HepG2 (cell line): Measurements from ENCODE around the gene TBC1D1. TPM values are rescaled to one million over a fixed set of nuclear protein-coding genes. Genes with fewer than 3 reads are reported as not detected.

ENCODE experiments used
- ATAC-seq: fragments of 200-7000 bp; cut with Tn5 transposase; 3 replicates; pipeline ENCODE4 v1.9.1; 2020; ENCODE audit warnings: mild to moderate bottlenecking, moderate library complexity
- BruUV-seq: library from RNA; stranded (reverse); fragments of 400-500 nt; replicated peaks from 2 replicates; lab custom pipeline; 2021; lab: Mats Ljungman, UMichigan
- CTCF ChIA-PET: fragments of 300-600 bp; formaldehyde crosslinking; extraction: SDS; loops from one replicate; lab custom pipeline; 2021; ENCODE audit warnings: low total read pairs, inconsistent platforms, low intra/inter-chr PET ratio; lab: Yijun Ruan, JAX
- POLR2A ChIA-PET: fragments of 350-600 bp; sonication (Branson Sonifier 250); formaldehyde crosslinking; loops from one replicate; lab custom pipeline; 2020; ENCODE audit warnings: antibody characterized with exemption, inconsistent platforms; lab: Yijun Ruan, JAX
- DNase-seq: peaks from one replicate; pipeline ENCODE4 v3.0.0-alpha.2; 2015; ENCODE audit warnings: low spot score
- FAIRE-seq: peaks from 3 replicates; lab custom pipeline; 2011; peaks lifted over from hg19 to GRCh38; lab: Jason Lieb, UNC
- H2AFZ ChIP-seq: one replicate; pipeline ENCODE4 v1.6.1; 2011; ENCODE audit warnings: low read length, inconsistent platforms
- H3K27ac ChIP-seq: fragments of 300-600 bp; 3 replicates; pipeline ENCODE4 v1.8.0; 2011; ENCODE audit warnings: mixed run types, mild to moderate bottlenecking, mixed read lengths, low read length, inconsistent platforms; ENCODE audit not compliant: insufficient read depth; ENCODE audit errors: extremely low read length
- H3K27me3 ChIP-seq, 2 experiments: fragments of 200-600 bp in 1 of 2; 2 replicates in 1 of 2; 3 replicates in 1 of 2; pipeline versions ENCODE4 v1.6.0 to v1.8.0; 2011; ENCODE audit warnings: low read length in 2 of 2, mild to moderate bottlenecking in 2 of 2, moderate library complexity in 2 of 2, inconsistent platforms in 1 of 2; ENCODE audit not compliant: insufficient read depth in 2 of 2, control insufficient read depth in 1 of 2
- H3K36me3 ChIP-seq, 2 experiments: fragments of 200-600 bp in 1 of 2; replicated peaks in 1 of 2; 2 replicates in 1 of 2; 3 replicates in 1 of 2; pipeline versions ENCODE4 v1.5.1 to v1.8.0; 2011; ENCODE audit warnings: low read length in 2 of 2, inconsistent platforms in 1 of 2; ENCODE audit not compliant: insufficient read depth in 2 of 2, control insufficient read depth in 1 of 2
- H3K4me1 ChIP-seq: 2 replicates; pipeline ENCODE4 v1.5.1; 2012; ENCODE audit warnings: low read length, inconsistent platforms; ENCODE audit not compliant: insufficient read depth
- H3K4me2 ChIP-seq: 2 replicates; pipeline ENCODE4 v1.6.0; 2011; ENCODE audit warnings: low read depth, low read length, inconsistent platforms
- H3K4me3 ChIP-seq, 3 experiments: fragments of 200-600 bp in 1 of 3; sonication (generic), shearing (Covaris generic) in 1 of 3; replicated peaks in 1 of 3; 2 replicates each; pipeline ENCODE4 v1.5.1; 2011 to 2016; ENCODE audit warnings: low read length in 3 of 3, inconsistent platforms in 2 of 3, low read depth in 2 of 3, mild to moderate bottlenecking in 2 of 3, control low read depth in 1 of 3, mixed read lengths in 1 of 3; ENCODE audit not compliant: insufficient read depth in 1 of 3
- H3K79me2 ChIP-seq: one replicate; pipeline ENCODE4 v1.6.1; 2011; ENCODE audit warnings: low read length, inconsistent platforms; ENCODE audit not compliant: insufficient read depth
- H3K9ac ChIP-seq: 2 replicates; pipeline ENCODE4 v1.6.0; 2011; ENCODE audit warnings: mild to moderate bottlenecking, low read depth, low read length, inconsistent platforms; ENCODE audit not compliant: insufficient read depth
- H3K9me3 ChIP-seq: 2 replicates; pipeline ENCODE4 v1.5.1; 2012; ENCODE audit warnings: mild to moderate bottlenecking, low read length
- H4K20me1 ChIP-seq: 2 replicates; pipeline ENCODE4 v1.6.0; 2011; ENCODE audit warnings: inconsistent platforms, mild to moderate bottlenecking, low read length, moderate library complexity; ENCODE audit not compliant: insufficient read depth
- CHD2 ChIP-seq: IDR thresholded peaks from 2 replicates; pipeline ENCODE4 v1.6.1; 2011; ENCODE audit warnings: low read depth, low read length, improper control_type of control experiment
- EED ChIP-seq: sonication (generic); formaldehyde crosslinking; IDR thresholded peaks from 2 replicates; pipeline ENCODE4 v1.5.0; 2020; ENCODE audit warnings: mild to moderate bottlenecking, missing genetic modification reagents
- GATA4 ChIP-seq: sonication (generic); IDR thresholded peaks from 2 replicates; pipeline ENCODE4 v1.6.1; 2016; ENCODE audit warnings: antibody characterized with exemption, low read depth, borderline replicate concordance
- GLI4 ChIP-seq: sonication (generic); formaldehyde crosslinking; IDR thresholded peaks from 2 replicates; pipeline ENCODE4 v1.5.1; 2020; ENCODE audit warnings: missing genetic modification reagents, mild to moderate bottlenecking, moderate library complexity, borderline replicate concordance
- HNF4A ChIP-seq: sonication (generic); formaldehyde crosslinking; IDR thresholded peaks from 2 replicates; pipeline ENCODE4 v1.4.0; 2020; ENCODE audit warnings: missing genetic modification reagents
- JUND ChIP-seq: sonication (generic); formaldehyde crosslinking; IDR thresholded peaks from 2 replicates; pipeline ENCODE4 v1.8.0; 2022; ENCODE audit warnings: mild to moderate bottlenecking, missing genetic modification reagents
- MAFG ChIP-seq: sonication (generic); formaldehyde crosslinking; IDR thresholded peaks from 2 replicates; pipeline ENCODE4 v1.5.1; 2020; ENCODE audit warnings: mild to moderate bottlenecking, missing genetic modification reagents
- NFYB ChIP-seq: sonication (generic); formaldehyde crosslinking; IDR thresholded peaks from 2 replicates; pipeline ENCODE4 v1.4.0; 2020; ENCODE audit warnings: missing genetic modification reagents
- RFXAP ChIP-seq: sonication (generic); formaldehyde crosslinking; IDR thresholded peaks from 2 replicates; pipeline ENCODE4 v1.4.0; 2020; ENCODE audit warnings: missing genetic modification reagents, borderline replicate concordance
- SNAI1 ChIP-seq: sonication (generic); formaldehyde crosslinking; IDR thresholded peaks from 2 replicates; pipeline ENCODE4 v1.5.0; 2020; ENCODE audit warnings: mild to moderate bottlenecking, missing genetic modification reagents, borderline replicate concordance
- ZC3H13 ChIP-seq: sonication (generic); formaldehyde crosslinking; IDR thresholded peaks from 2 replicates; pipeline ENCODE4 v1.8.1; 2023; ENCODE audit warnings: mild to moderate bottlenecking, missing genetic modification reagents, moderate library complexity
- ZFP82 ChIP-seq: sonication (generic); formaldehyde crosslinking; IDR thresholded peaks from 2 replicates; pipeline ENCODE4 v1.5.1; 2020; ENCODE audit warnings: mild to moderate bottlenecking, missing genetic modification reagents, borderline replicate concordance
- ZNF432 ChIP-seq: sonication (generic); formaldehyde crosslinking; IDR thresholded peaks from 2 replicates; pipeline ENCODE4 v1.5.0; 2020; ENCODE audit warnings: missing genetic modification reagents, mild to moderate bottlenecking, borderline replicate concordance
- ZNF557 ChIP-seq: sonication (generic); formaldehyde crosslinking; IDR thresholded peaks from 2 replicates; pipeline ENCODE4 v1.4.0; 2020; ENCODE audit warnings: missing genetic modification reagents
- ZNF724P ChIP-seq: sonication (generic); formaldehyde crosslinking; IDR thresholded peaks from 2 replicates; pipeline ENCODE4 v1.8.0; 2022; ENCODE audit warnings: missing genetic modification reagents, borderline replicate concordance
- ZNF790 ChIP-seq: sonication (generic); formaldehyde crosslinking; IDR thresholded peaks from 2 replicates; pipeline ENCODE4 v1.8.0; 2022; ENCODE audit warnings: missing genetic modification reagents, mild to moderate bottlenecking, borderline replicate concordance
- WGBS: methylation state at CpG from one replicate; pipeline ENCODE4 v1.1.6; 2017; ENCODE audit warnings: low lambda C conversion rate; 5-methylcytosine and 5-hydroxymethylcytosine counted together
- in situ Hi-C: cut with HindIII; loops from 2 replicates; pipeline ENCODE4 v1.10.0; 2017; ENCODE audit warnings: low pct_unique_long_range_greater_than_20kb; ENCODE audit not compliant: extremely low pct_ligation_motif_present
- intact Hi-C: fragments of 100-400 bp; cut with micrococcal nuclease; formaldehyde crosslinking; loops from one replicate; pipeline ENCODE4 v1.10.0; 2022; ENCODE audit not compliant: unreplicated experiment
- polyA plus RNA-seq, 8 experiments: library from polyadenylated mRNA; depleted of rRNA in 3 of 8; stranded (reverse) in 7 of 8; unstranded in 1 of 8; fragments of >200 nt; fragmentation: Illumina TruSeq in 4 of 8; extraction: Trizol in 4 of 8; gene quantifications; 2 replicates each; pipeline versions ENCODE4 v1.2.1 to v1.2.3, GENCODE V29; 2011 to 2016; ENCODE audit warnings: low read depth in 4 of 8, missing spikeins in 1 of 8, mixed read lengths in 1 of 8; ENCODE audit not compliant: insufficient read depth in 1 of 8
- total RNA-seq, 5 experiments: library from RNA; depleted of rRNA; stranded (reverse); fragments of >200 nt; fragmentation: Illumina TruSeq; extraction: Trizol; gene quantifications; 2 replicates each; pipeline ENCODE4 v1.2.3, GENCODE V29; 2016; ENCODE audit warnings: low read depth in 1 of 5
- TF ChIP-seq, protein P1 (sequence below): sonication (generic); formaldehyde crosslinking; IDR thresholded peaks from 2 replicates; pipeline ENCODE4 v1.4.0; 2020; ENCODE audit warnings: mild to moderate bottlenecking, low read depth, missing genetic modification reagents
- TF ChIP-seq, protein P2 (sequence below): sonication (generic); formaldehyde crosslinking; IDR thresholded peaks from 2 replicates; pipeline ENCODE4 v1.4.0; 2020; ENCODE audit warnings: missing genetic modification reagents, mild to moderate bottlenecking, borderline replicate concordance

Gene TBC1D1
- total and polyA plus RNA-seq, 2 of the 13 experiments (the other 11 are each of a cell fraction or from before 2014, with no cell fraction given) = 37.3 to 62.8 TPM

DNA sequence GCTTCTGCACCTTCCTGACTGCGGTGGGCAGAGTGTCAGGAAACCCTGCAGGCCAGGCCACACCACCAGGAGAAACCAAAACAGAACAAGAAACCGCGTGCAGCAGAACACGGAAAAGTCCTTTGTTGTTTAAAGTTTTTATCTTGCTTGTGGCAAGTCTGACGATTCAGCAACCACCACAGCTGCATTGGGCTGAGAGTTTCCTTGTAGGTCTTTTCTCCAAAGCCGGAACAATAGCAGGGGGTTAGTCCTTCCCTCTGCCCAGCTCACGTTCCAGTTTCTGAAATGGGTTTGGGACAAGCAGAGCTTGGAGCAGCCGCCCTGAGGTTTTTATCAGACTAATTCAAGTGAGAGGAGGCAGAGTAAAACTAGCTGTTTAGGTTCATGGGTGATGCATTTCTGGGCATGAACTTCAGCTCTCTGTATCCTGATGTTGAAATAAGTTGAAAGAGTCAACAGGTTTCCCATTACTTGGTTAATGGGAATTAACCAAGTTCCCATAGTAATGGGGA lies 286.2 kb downstream of the TBC1D1 start:
- Histone ChIP-seq H3K36me3 (no peaks in the 10 kb centered on the region), H2AFZ (no peak overlapping the region), H3K4me2 (no peak overlapping the region), H3K9me3 (no peaks in the 10 kb centered on the region), H3K79me2 (no peaks in the 10 kb centered on the region), H3K9ac (no peak overlapping the region), H4K20me1 (no peaks in the 10 kb centered on the region), H3K27me3 (no peaks in the 10 kb centered on the region), H3K4me1 (peaks cover 49% of the 10 kb centered on the region), H3K4me3 (no peak overlapping the region), H3K27ac (no peak overlapping the region)
- ChIA-PET POLR2A (interaction anchor here (1.0 kb wide), 1 partner anchor 44 kb away, joined by 3 read pairs; no protein-coding TSS in a partner anchor), CTCF (no interaction called here)
- intact Hi-C loops = loop anchor here (5.0 kb wide), 1 partner anchor 45 kb away; no protein-coding TSS in a partner anchor
- TF ChIP-seq, protein P1, sequence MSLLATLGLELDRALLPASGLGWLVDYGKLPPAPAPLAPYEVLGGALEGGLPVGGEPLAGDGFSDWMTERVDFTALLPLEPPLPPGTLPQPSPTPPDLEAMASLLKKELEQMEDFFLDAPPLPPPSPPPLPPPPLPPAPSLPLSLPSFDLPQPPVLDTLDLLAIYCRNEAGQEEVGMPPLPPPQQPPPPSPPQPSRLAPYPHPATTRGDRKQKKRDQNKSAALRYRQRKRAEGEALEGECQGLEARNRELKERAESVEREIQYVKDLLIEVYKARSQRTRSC (CRISPR knock-in tag) = no peak
- TF ChIP-seq GLI4 (CRISPR knock-in tag) = no peak
- no peak for TF ChIP-seq ZC3H13 (CRISPR knock-in tag)
- TF ChIP-seq SNAI1 (CRISPR knock-in tag) = no peak
- TF ChIP-seq ZFP82 (CRISPR knock-in tag) = no peak
- TF ChIP-seq, protein P2, sequence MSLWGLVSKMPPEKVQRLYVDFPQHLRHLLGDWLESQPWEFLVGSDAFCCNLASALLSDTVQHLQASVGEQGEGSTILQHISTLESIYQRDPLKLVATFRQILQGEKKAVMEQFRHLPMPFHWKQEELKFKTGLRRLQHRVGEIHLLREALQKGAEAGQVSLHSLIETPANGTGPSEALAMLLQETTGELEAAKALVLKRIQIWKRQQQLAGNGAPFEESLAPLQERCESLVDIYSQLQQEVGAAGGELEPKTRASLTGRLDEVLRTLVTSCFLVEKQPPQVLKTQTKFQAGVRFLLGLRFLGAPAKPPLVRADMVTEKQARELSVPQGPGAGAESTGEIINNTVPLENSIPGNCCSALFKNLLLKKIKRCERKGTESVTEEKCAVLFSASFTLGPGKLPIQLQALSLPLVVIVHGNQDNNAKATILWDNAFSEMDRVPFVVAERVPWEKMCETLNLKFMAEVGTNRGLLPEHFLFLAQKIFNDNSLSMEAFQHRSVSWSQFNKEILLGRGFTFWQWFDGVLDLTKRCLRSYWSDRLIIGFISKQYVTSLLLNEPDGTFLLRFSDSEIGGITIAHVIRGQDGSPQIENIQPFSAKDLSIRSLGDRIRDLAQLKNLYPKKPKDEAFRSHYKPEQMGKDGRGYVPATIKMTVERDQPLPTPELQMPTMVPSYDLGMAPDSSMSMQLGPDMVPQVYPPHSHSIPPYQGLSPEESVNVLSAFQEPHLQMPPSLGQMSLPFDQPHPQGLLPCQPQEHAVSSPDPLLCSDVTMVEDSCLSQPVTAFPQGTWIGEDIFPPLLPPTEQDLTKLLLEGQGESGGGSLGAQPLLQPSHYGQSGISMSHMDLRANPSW (CRISPR knock-in tag) = no peak
- no peak for TF ChIP-seq ZNF432 (CRISPR knock-in tag)
- no peak for TF ChIP-seq HNF4A (CRISPR knock-in tag)
- no peak for TF ChIP-seq ZNF790
- TF ChIP-seq ZNF724P (CRISPR knock-in tag) = no peak
- TF ChIP-seq MAFG = no peak
- TF ChIP-seq GATA4 = no peak
- TF ChIP-seq JUND (CRISPR knock-in tag) = no peak
- TF ChIP-seq CHD2 = no peak
- no peak for TF ChIP-seq NFYB (CRISPR knock-in tag)
- no peak for TF ChIP-seq EED (CRISPR knock-in tag)
- TF ChIP-seq ZNF557 (CRISPR knock-in tag) = no peak
- TF ChIP-seq RFXAP (CRISPR knock-in tag) = no peak
- no TSS peak for BruUV-seq
- ATAC-seq (no peak), DNase-seq (no peak), FAIRE-seq (no peak)
- WGBS = 97% methylated on average over 8 of the region's 8 CpGs
- in situ Hi-C loops = no loop called here
